Astrocyte (in vitro differentiated cells and primary cell): ENCODE results near the gene UNC5CL.

Source experiments
- EZH2 ChIP-seq: IDR thresholded peaks from 2 replicates; pipeline ENCODE4 v1.6.1; 2012; ENCODE audit warnings: mild to moderate bottlenecking, low read length, inconsistent platforms; ENCODE audit not compliant: insufficient read depth
- TF ChIP-seq, protein P1 (sequence below): IDR thresholded peaks from 2 replicates; pipeline ENCODE4 v1.5.1; 2011; ENCODE audit warnings: low read depth, mild to moderate bottlenecking, inconsistent platforms, low read length, moderate library complexity; ENCODE audit not compliant: insufficient read depth

DNA sequence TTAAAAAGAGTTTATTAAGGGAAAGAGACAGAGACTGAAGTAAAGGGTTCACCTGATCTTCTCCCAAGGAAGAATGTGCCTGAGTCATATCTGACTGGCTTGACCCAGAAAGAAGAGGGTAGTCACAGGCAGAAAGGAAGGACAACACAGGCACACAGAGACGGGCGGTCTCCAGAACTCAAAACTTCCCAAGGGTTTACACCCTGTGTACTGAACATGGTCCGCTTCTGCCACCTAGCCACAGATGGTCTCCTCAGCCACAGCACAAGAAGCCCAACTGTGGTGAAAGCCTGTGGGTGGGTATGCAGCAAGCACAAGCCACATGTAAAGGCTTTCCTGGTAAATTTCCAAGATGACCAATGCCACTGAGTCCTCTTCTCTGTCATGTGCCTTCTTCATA, 17.2 kb downstream of the UNC5CL start:
- TF ChIP-seq, protein P1, sequence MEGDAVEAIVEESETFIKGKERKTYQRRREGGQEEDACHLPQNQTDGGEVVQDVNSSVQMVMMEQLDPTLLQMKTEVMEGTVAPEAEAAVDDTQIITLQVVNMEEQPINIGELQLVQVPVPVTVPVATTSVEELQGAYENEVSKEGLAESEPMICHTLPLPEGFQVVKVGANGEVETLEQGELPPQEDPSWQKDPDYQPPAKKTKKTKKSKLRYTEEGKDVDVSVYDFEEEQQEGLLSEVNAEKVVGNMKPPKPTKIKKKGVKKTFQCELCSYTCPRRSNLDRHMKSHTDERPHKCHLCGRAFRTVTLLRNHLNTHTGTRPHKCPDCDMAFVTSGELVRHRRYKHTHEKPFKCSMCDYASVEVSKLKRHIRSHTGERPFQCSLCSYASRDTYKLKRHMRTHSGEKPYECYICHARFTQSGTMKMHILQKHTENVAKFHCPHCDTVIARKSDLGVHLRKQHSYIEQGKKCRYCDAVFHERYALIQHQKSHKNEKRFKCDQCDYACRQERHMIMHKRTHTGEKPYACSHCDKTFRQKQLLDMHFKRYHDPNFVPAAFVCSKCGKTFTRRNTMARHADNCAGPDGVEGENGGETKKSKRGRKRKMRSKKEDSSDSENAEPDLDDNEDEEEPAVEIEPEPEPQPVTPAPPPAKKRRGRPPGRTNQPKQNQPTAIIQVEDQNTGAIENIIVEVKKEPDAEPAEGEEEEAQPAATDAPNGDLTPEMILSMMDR = peak; percentile 32
- no peak for TF ChIP-seq EZH2
